ENCODE measurements around the gene ELOVL7. TPM values are rescaled to one million over a fixed set of nuclear protein-coding genes. Genes with fewer than 3 reads are reported as not detected.
"Not testable (repeated sequence)": the region's sequence is repeated elsewhere in the genome, so short reads cannot be mapped to it uniquely, and the experiment has no call there.

Gene ELOVL7
- total RNA-seq, 1 donor from 2014 or later, result 0.60 TPM

DNA sequence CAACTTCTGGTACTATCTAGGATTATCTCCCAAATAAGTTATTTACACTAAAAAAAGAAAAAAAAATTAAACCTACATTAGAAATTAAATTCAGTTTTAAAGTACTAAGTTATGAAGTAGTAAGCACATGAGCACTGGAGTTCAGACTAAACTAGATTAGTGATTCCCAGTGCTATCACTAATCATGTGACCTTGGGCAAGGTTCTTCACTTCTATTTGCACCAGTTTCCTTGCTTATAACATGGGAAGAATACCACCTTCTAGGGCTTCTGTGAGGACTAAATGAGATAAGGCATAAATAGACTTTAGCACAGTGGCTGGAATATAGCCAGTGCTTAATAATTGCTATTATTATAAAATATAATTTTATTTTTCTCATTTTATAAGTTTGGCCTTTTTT is 10.5 kb downstream of the ELOVL7 start:
- ATAC-seq, result no peak
- DNase-seq (ENCODE audit: low spot score), result no peak

DNA sequence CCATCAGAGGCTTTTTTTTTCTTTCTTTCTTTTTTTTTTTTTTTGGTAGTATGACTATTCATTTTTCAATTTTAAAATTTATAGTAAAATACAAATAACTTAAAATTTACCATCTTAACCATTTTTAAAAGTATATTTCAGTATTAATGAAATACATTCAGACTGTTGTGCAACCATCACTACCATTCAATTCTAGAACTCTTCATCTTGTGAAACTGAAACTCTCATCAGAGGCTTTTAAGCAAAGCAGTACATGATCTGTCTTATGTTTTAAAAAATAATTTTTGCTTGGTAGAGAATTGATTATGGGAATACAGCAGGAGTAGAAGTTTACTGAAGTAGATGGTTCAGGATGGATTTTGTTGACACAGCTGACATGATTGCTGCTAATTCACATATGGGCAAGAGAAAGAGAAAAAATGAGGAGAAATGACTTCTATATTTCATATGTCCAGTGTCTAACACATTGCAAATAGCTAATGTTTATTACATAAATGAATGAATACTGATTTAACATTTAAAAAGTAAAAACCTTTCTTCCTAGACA is 13.4 kb downstream of the ELOVL7 start:
- DNase-seq (ENCODE audit: low spot score) (no peak), ATAC-seq (no peak)

DNA sequence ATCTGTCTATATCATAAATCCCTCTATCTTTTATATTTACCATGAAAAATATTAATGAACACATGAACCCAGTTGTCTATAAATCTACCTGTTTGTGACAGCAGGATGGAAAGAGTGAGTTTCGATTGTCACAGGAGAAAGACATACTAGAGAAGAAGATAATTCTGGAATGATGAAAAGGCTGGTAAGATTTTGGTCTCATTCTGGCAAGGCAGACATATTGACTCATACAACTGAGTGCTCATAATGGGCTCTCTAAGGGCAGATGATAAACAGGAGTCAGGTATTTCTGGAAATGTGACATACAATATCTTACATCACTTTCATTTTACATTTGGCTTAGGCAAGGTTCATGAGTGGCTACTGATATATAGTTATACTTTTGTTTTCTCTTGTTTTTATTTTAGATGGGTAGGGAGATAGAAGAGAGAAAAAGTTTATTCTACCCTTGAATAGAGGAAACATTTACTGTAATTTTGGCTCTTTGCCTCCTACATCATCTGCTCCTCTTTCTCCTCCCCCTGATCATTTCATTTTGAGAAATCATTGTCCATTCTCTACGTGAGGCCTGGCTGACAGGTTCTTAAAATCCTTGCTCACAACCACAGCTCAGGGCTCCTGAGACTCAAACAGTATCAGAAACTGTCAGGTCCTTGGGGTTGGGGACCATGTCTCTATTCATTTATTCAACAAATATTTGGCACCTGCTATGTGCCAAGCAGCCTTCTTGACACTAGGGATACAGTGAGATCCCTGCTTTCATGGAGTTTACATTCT is 14.4 kb downstream of the ELOVL7 start:
- no peak for DNase-seq (ENCODE audit: low spot score)
- no peak for ATAC-seq

DNA sequence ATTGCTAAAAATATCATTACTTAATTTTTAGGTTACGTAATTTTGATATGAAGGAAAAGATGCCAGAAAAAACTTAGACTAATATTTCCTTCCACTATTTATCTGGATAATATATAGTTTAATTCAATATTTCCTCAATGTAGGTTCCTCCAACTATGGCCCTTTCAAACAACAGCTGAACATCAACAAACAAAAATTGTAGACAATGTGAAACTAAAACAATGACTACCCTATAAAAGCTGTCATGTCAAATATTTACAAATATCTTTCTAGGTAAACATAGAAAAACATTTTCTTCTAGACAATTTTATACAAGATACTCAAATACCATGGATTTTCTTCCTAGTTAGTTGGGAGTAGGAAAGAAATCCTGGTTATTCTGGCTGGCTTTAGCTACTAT is 16.9 kb downstream of the ELOVL7 start:
- ATAC-seq, result no peak

DNA sequence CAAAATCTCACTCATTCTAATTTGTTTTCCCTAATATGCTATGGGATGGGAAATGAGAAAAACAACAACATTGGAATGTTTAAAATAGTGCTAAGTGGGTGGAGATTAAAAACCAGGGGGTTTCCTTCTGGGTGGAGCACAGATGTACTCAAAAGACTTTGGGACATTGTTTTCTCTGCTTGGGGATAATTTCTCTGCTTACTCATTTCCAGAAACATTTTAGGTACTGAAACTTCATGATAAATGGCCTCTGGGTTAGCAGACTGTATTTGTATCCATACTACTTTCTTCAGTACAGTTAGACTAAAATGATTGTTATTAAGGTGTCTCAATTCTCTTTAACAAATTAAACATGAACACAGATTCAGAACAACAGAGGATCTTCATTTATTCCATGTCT is 17.4 kb downstream of the ELOVL7 start:
- no peak for DNase-seq (ENCODE audit: low spot score)
- no peak for ATAC-seq

More for the DNA sequence above, 16.9 kb downstream of the ELOVL7 start:
- no peak for DNase-seq (ENCODE audit: low spot score)

DNA sequence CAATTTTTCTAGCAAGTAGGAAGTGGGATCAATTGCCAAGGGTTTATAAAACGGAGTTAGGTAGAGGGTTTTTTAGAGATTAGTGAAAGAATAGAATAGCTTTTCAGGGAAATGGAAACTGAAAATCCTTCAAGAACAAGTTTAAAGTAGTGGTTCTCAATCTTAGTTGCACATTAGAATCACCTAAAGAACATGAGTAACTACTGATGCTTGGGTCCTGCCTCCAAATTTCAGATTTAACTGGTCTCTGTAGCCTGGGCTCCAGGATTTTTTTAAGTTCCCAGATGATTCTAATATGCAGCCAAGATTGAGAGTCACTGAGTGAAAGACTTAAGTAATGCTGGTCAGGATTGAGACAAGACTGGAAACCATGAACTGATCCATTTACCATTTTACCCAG is 20.5 kb downstream of the ELOVL7 start:
- ATAC-seq, result no peak
- no peak for DNase-seq (ENCODE audit: low spot score)

DNA sequence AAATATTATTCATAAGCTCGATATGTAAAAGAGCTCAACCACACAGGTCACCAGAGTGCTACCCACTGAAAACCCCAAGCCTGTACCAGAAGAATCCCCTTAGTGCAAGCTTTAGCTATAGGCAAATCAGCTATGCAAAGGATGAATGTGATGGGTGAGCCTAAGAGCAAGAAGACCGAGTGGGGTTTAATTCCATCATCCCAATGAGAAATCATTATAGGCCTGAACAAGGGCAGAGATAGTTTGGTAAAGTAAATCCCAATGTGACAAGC is 21.8 kb downstream of the ELOVL7 start:
- DNase-seq (ENCODE audit: low spot score) (no peak), ATAC-seq (no peak)

DNA sequence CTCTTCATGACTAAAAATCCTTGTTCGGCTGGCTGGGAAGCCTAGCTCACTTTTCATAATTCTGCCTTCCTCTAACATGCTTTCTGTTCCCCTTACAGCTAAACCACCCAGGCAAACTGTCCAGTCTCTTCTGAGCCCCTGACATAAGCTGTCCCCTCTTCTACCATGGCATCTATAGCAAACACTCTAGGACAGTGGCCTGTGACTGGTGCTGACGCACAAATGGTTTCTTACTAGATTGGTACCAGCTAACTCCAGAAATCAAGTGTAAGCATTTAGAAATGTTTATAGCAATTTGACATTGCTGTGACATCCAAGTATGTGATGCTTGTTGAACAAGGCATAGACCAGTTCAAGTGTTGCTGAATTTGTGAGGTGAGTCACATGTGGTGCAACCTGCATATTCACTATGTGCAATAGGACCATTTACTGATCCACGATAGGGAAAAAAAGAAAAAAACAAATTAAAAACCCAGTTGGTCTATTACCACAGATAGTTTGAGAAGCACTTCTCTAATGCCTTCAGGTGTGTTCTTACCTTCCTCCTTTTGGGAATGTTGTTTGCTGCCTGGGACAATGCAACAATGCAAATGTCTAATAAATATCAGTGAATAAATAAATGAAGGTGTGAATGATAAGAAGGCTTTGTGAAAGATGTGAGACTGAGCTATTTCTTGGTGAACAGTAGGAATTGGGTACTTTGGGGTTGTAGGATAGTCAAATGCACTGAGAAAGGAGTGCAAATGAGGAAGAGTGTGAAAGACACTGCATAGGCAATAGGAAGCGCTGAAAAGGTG is 22.4 kb downstream of the ELOVL7 start:
- ATAC-seq, result no peak
- DNase-seq (ENCODE audit: low spot score), result no peak

DNA sequence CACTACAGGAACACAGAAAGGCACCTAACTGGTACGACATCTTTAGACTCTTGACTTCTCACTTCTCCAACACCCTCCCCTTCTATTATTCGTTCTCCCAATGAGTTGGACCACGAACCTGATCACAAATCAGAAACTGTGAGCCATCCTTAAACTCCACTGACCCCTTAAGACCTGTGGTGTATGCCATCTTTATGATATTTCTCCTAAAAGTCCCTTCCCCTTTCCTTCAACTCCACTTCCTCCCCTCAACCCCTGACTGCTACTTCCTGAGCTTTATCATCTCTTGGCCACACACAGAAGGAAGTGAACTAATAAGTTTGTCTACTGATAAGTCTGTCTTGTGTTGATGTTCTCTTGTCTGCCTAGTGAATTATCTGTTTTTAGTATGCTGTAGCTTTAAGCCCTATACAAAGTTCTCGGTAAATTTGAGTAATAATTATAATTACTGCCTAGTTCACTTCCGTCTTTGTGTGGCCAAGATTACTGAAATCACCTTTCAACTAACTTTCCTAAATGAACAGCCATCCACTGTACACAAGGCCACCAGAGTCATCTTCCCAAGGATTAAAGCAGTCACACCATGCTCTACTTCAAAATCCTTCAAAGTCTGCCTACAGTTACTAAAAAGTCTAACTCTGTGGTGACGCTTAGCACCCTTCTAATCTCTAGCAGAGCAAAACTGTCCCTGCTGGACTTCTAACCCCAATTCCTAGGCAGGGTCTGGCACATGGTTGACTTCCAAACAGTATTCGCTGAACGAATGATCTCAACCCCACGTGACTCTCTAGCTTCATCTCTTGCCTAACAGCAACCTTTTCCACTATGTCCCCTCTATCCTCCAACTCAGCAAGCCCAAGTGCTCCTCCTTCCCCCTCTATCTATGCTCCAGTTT is 23.2 kb downstream of the ELOVL7 start:
- no peak for DNase-seq (ENCODE audit: low spot score)
- no peak for ATAC-seq

DNA sequence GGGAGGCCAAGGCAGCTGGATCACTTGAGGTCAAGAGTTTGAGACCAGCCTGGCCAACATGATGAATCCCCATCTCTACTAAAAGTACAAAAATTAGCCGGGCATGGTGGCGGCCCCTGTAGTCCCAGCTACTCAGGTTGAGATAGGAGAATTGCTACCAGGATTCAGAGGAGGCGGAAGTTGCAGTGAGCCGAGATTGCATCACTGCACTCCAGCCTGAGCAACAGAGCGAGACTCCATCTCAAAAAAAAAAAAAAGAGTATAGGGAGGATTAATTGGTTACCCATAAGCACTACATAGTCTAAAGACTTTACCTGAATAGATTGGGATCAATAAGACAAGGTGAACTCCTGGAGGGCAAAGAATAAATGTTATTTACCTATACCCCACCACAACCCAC is 27.9 kb downstream of the ELOVL7 start:
- not testable (repeated sequence) for ATAC-seq; DNase-seq (ENCODE audit: low spot score)

DNA sequence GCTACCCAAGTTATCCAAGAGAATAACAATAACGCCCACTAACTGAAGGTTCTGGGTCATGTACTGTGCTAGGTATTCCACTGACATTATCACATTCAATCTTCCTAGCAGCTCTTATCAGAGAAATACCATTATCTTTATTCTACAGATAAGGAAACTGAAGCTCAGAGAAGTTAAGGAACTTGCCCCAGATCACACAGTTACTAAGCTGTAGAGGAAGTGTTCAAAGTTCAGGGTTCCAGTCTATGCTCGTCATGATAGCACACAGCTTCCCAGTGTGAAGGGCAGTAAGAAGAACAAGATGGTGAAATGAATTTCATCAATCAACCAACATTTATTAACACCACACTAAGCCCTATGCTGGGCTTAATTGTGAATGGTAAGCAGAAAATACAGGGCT is 29.6 kb downstream of the ELOVL7 start:
- no peak for ATAC-seq
- no peak for DNase-seq (ENCODE audit: low spot score)

DNA sequence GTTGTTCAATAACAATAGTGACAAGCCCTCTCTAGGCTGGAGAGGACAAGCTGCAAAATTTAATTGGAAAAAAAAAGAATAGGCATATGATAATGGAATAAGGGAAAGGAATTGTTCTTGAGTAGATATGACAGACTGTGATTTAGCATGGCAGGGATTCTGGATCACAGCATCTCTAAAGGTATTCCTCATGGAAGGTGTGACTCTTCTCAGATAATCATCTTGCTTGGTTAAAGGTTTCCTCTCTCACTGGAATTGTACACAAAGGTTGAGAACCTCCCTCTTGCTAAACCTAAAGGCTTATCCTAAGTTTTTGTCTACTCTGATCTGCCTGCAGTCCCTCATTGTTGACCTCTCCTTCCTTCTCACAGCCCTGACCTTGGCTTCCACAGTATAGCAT is 31.6 kb downstream of the ELOVL7 start:
- DNase-seq (ENCODE audit: low spot score) (no peak), ATAC-seq (no peak)

DNA sequence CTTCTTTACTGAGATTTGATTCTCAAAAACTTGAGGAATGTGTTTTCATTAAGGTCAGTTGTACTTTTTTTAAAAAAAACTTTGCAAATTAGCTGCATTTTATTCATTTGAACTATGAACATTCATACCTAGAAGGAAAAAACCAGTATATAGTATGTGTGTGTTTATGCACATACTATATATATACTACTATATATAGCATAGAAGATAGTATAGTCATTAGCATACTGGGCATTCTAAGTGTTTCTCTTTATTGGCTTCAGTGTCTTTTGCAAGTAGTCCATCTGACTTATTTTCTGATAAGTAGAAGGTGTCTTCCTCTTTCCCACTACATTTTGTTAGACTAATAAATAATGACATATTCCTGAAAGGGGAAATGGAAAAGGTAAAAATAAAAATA is 33.0 kb downstream of the ELOVL7 start:
- DNase-seq (ENCODE audit: low spot score) (no peak), ATAC-seq (no peak)

DNA sequence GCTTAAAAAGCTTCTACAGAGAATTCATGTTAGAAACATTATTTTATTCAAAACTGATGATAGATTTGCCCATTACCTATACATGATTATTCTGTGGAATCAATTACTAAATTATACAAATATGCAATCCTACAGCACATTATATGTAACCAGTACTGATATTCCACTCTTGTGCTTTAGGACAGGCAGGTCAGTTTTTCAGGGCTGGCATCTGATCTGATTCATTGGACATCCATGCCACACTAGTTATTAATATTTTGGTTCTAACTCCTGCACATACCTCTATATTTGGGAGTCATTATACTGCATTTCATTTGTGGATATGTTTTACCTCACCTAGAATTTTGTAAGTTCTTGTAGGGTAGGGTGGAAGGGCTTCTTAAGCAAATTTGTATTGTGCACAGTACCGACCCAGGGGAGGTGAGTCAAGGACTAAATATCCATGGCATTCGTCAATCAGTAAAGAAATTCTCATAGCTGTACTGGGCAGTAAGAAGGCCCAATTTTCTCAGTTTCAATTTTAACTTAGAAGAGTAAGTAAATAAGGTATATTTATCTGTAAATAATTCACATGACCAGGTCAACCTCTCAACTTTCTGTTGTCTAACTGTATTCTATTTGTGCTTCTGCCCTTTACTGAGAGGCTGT is 33.5 kb downstream of the ELOVL7 start:
- DNase-seq (ENCODE audit: low spot score) (no peak), ATAC-seq (no peak)

DNA sequence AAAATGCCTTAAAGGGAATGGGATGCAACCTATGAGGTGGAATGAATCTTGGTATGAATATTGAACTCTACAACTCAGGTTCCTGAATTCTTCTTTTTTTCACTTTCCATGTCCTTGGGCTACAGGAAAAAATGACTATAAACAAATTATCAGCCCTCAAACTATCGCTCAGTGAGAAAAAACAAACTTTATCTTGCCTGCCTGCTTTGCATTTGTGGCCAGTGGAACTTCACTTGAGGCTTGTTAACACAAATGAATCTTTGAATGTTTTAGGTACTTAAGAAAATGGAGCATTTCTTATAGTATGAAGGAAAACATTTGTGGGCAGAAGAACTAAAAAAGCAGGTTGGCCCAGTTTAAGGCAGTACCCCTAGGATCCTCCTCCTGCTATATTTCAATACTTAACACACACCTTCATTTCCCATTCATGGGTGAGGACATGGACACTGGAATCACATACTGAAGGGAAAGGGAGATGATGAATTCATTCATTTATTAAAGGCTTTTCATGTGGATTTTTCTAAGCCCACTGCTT is 34.1 kb downstream of the ELOVL7 start:
- DNase-seq (ENCODE audit: low spot score), result no peak
- no peak for ATAC-seq

DNA sequence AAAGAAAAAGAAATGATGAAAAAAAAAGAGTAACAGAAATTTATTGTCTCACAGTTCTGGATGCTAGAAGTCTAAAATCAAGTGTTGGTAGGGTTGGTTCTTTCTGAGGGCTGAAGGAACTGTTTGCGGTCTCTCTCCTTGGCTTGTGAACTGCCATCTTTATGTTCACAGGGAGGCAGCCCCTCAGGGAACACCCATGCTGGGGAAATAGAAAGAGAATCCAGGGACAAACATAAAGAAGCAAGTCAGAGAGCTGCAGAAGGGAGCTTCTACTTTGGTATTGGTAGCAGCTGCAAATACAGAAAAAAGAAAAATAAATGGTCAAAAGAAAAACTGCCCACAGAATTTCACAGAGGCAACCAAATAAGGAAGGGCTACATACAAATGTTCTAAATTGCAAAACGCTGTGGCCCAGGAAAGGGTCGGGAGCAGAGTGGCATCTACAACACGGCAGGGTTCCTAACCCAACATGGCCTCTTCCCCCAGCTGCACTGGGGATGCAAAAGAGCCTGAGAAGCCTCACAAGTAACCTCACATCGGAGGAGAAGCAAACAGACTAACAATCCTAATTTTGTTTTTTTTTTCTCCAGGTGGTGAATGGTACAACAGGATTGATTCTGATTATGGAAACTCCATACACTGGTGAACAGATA is 37.4 kb downstream of the ELOVL7 start:
- no peak for DNase-seq (ENCODE audit: low spot score)
- no peak for ATAC-seq

DNA sequence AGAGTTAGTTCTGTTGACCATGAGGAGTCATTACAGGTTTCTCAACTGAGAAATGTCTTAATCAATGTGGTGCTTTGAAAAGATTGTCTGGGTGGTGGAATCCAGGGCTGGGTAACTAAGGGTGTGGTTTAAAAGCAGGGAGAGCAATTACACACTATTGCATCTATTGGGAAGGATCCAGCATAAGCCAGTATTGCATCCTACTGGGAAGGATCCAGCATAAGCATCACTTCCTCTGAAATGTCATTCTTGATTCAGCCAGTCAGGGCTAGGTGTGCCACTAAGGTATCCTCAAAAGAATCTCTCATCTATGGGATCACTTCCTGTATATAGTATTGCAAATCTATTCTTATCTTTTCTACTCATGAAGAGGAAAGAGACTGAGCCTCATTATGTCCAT is 38.6 kb downstream of the ELOVL7 start:
- no peak for DNase-seq (ENCODE audit: low spot score)
- ATAC-seq, result no peak

DNA sequence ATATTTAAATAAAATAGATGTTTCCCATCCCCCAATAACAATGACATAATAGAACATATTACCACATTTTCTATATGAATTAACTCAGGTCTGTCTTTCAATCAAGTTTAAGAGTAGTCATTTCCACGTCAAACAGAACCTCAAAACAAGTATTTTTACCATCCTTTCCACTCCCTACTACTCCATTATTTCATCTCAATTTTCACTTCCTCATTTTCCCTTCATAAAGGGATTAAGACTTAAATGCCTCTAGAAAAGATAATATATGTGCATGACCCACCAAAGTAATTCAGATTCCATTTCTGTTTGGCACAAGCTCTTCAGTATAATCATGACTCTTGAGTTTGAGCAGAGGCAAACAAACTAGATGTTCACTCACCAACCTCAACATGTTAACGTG is 40.4 kb downstream of the ELOVL7 start:
- ATAC-seq, result no peak
- no peak for DNase-seq (ENCODE audit: low spot score)

DNA sequence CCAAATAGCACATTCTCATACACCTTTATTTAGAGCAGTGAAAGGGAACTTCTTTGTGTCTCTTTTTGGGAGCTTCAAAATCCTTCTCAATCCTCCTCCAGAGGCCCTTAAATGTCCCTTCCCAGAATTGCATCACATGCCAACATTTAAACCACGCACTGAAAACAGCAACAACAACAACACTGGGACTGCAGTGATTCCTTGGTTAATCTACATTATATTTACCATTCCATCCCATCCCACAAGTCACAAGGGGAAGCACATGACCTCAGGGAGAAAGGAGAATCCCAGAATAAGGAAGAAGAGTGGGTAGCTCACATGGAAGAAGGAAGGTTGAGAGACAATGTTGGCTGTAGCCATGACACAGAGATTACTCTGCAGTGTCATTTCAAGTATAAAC is 41.1 kb downstream of the ELOVL7 start:
- no peak for ATAC-seq

DNA sequence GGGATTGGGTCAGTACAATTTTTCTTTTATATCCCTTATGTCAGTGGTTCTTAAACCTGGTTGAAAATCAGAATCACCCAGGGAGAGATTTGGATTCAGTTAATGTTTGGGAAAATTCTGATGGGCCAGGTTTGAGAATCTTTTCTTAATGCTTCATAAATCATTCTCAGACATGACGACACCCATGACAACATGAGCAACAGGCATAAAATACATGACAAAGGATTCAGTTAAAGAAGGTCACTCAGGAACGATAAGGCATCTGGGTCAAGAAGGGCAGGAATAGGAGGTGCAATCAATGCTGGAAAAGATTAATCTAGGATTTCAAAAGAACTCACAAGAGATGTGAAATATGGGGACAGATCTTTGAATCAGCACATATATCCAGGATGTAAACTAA is 41.8 kb downstream of the ELOVL7 start:
- DNase-seq (ENCODE audit: low spot score) (no peak), ATAC-seq (no peak)

More for the DNA sequence above, 41.1 kb downstream of the ELOVL7 start:
- no peak for DNase-seq (ENCODE audit: low spot score)

Measured in left lobe of liver (tissue), 2 donors.